GM12878 (cell line): ENCODE results near the gene TNFSF11. TPM values are rescaled to one million over a fixed set of nuclear protein-coding genes. Genes with fewer than 3 reads are reported as not detected.

ENCODE experiments used
- ATAC-seq: fragments of 200-7000 bp; cut with Tn5 transposase; 3 replicates; pipeline ENCODE4 v1.9.1; 2020; ENCODE audit warnings: mild to moderate bottlenecking, moderate library complexity
- BruUV-seq: library from RNA; stranded (reverse); fragments of 400-500 nt; replicated peaks from 2 replicates; lab custom pipeline; 2021; lab: Mats Ljungman, UMichigan
- CTCF ChIA-PET: fragments of 300-600 bp; sonication (Branson Sonifier 250); formaldehyde crosslinking; extraction: SDS; loops from one replicate; lab custom pipeline; 2021; ENCODE audit warnings: inconsistent platforms; lab: Yijun Ruan, JAX
- POLR2A ChIA-PET: fragments of 350-600 bp; formaldehyde crosslinking; extraction: SDS; loops from one replicate; lab custom pipeline; 2021; ENCODE audit warnings: inconsistent platforms; lab: Charles Lee
- RAD21 ChIA-PET: fragments of 300-600 bp; sonication (Branson Sonifier 250); formaldehyde crosslinking; loops from one replicate; lab custom pipeline; 2023; ENCODE audit warnings: antibody characterized with exemption; ENCODE audit not compliant: unreplicated experiment; lab: Charles Lee
- SMC1A ChIA-PET: fragments of 300-600 bp; sonication (Branson Sonifier 250); formaldehyde crosslinking; loops from one replicate; lab custom pipeline; 2023; ENCODE audit not compliant: unreplicated experiment, uncharacterized antibody; lab: Charles Lee
- DNase-seq: peaks from one replicate; pipeline ENCODE4 v3.0.0-alpha.2; 2011; ENCODE audit warnings: low read depth, low spot score
- FAIRE-seq: peaks from 3 replicates; lab custom pipeline; 2011; peaks lifted over from hg19 to GRCh38; lab: Jason Lieb, UNC
- H2AFZ ChIP-seq: 2 replicates; pipeline ENCODE4 v1.6.0; 2011; ENCODE audit warnings: low read depth, low read length, control low read depth; ENCODE audit not compliant: control insufficient read depth
- H3K27ac ChIP-seq: 2 replicates; pipeline ENCODE4 v1.5.1; 2011; ENCODE audit warnings: control low read depth; ENCODE audit not compliant: control insufficient read depth, insufficient read depth
- H3K27me3 ChIP-seq, 2 experiments: replicated peaks in 1 of 2; 2 replicates each; pipeline versions ENCODE4 v1.6.0 to v1.6.1; 2011; ENCODE audit warnings: low read length in 1 of 2; ENCODE audit not compliant: control insufficient read depth in 2 of 2, insufficient read depth in 2 of 2
- H3K36me3 ChIP-seq, 2 experiments: 2 replicates each; pipeline ENCODE4 v1.5.1; 2011; ENCODE audit warnings: low read length in 1 of 2; ENCODE audit not compliant: control insufficient read depth in 2 of 2, insufficient read depth in 2 of 2
- H3K4me1 ChIP-seq: 2 replicates; pipeline ENCODE4 v1.6.1; 2011; ENCODE audit warnings: mild to moderate bottlenecking, low read length, moderate library complexity, mixed read lengths; ENCODE audit not compliant: control insufficient read depth, insufficient read depth
- H3K4me2 ChIP-seq: 2 replicates; pipeline ENCODE4 v1.6.0; 2011; ENCODE audit warnings: control low read depth; ENCODE audit not compliant: control insufficient read depth, insufficient read depth
- H3K4me3 ChIP-seq: fragments of 200-600 bp; sonication (generic); 2 replicates; pipeline ENCODE4 v1.5.1; 2016
- H3K79me2 ChIP-seq: 2 replicates; pipeline ENCODE4 v1.6.0; 2011; ENCODE audit warnings: low read length; ENCODE audit not compliant: control insufficient read depth, insufficient read depth
- H3K9ac ChIP-seq: 2 replicates; pipeline ENCODE4 v1.8.0; 2011; ENCODE audit warnings: low read length, control low read depth, mixed read lengths; ENCODE audit not compliant: control insufficient read depth, insufficient read depth
- H3K9me3 ChIP-seq: replicated peaks from 3 replicates; pipeline ENCODE4 v1.5.1; 2011; ENCODE audit warnings: mild to moderate bottlenecking, low read length; ENCODE audit not compliant: control insufficient read depth, insufficient read depth
- H4K20me1 ChIP-seq: 2 replicates; pipeline ENCODE4 v1.6.0; 2011; ENCODE audit not compliant: control insufficient read depth, insufficient read depth
- FOXM1 ChIP-seq: IDR thresholded peaks from 2 replicates; pipeline ENCODE4 v1.6.1; 2012; ENCODE audit warnings: low read depth, mild to moderate bottlenecking, inconsistent platforms, low read length, moderate library complexity
- HDAC2 ChIP-seq: fragments of 200-600 bp; sonication (generic); IDR thresholded peaks from 2 replicates; pipeline ENCODE4 v1.6.1; 2017
- POLR2A ChIP-seq: IDR thresholded peaks from 2 replicates; pipeline ENCODE4 v1.6.1; 2011; ENCODE audit warnings: low read depth, mild to moderate bottlenecking, low read length
- SIN3A ChIP-seq: IDR thresholded peaks from 2 replicates; pipeline ENCODE4 v1.6.1; 2012; ENCODE audit warnings: low read depth, low read length, improper control_type of control experiment
- SREBF2 ChIP-seq: IDR thresholded peaks from 2 replicates; pipeline ENCODE4 v1.6.1; 2012; ENCODE audit warnings: mild to moderate bottlenecking, low read length
- YBX1 ChIP-seq: fragments of 450-650 bp; IDR thresholded peaks from 2 replicates; pipeline ENCODE4 v1.6.1; 2016; ENCODE audit warnings: antibody characterized with exemption
- ZNF207 ChIP-seq: fragments of 450-650 bp; IDR thresholded peaks from 2 replicates; pipeline ENCODE4 v1.6.1; 2014; ENCODE audit warnings: antibody characterized with exemption, mild to moderate bottlenecking, borderline replicate concordance
- WGBS: methylation state at CpG from one replicate; pipeline ENCODE4 v1.1.6; 2016; ENCODE audit warnings: low lambda C conversion rate; ENCODE audit not compliant: insufficient replicate concordance, insufficient coverage; ENCODE audit errors: missing lambda C conversion rate; 5-methylcytosine and 5-hydroxymethylcytosine counted together
- in situ Hi-C: fragments of 300-500 bp; cut with MboI; formaldehyde crosslinking; loops from 9 replicates; pipeline ENCODE4 v1.14.3; 2018; ENCODE audit warnings: mixed read lengths
- intact Hi-C: fragments of 100-400 bp; cut with micrococcal nuclease; formaldehyde crosslinking; loops from one replicate; pipeline ENCODE4 v1.14.2; 2022; ENCODE audit not compliant: unreplicated experiment
- polyA plus RNA-seq, 11 experiments: library from polyadenylated mRNA; depleted of rRNA in 4 of 11; unstranded in 6 of 11; stranded (reverse) in 5 of 11; fragments of >200 nt; fragmentation: Nextera tagmentation in 4 of 11; fragmentation: Illumina TruSeq in 1 of 11; extraction: Ambion mirVana in 4 of 11; extraction: Trizol in 1 of 11; gene quantifications; 1 replicate in 1 of 11; 2 replicates in 10 of 11; pipeline versions ENCODE4 v1.2.1 to v1.2.3, GENCODE V29; 2011 to 2016; ENCODE audit warnings: inconsistent platforms in 2 of 11, missing spikeins in 2 of 11, low read depth in 1 of 11
- total RNA-seq, 4 experiments: library from RNA; depleted of rRNA in 3 of 4; stranded (reverse); fragments of >200 nt in 3 of 4; fragmentation: Illumina TruSeq in 1 of 4; extraction: Trizol in 1 of 4; gene quantifications; 2 replicates each; pipeline versions ENCODE4 v1.2.1 to v1.2.3, GENCODE V29; 2013 to 2021
- TF ChIP-seq, protein P1 (sequence below): IDR thresholded peaks from 2 replicates; pipeline ENCODE4 v1.6.1; 2012; ENCODE audit warnings: mild to moderate bottlenecking, low read depth, low read length

Gene TNFSF11
- total and polyA plus RNA-seq, 10 of the 15 experiments (the other 5 are each of a cell fraction or from before 2014, with no cell fraction given): 0.86 to 14.8 (median 10.0) TPM

DNA sequence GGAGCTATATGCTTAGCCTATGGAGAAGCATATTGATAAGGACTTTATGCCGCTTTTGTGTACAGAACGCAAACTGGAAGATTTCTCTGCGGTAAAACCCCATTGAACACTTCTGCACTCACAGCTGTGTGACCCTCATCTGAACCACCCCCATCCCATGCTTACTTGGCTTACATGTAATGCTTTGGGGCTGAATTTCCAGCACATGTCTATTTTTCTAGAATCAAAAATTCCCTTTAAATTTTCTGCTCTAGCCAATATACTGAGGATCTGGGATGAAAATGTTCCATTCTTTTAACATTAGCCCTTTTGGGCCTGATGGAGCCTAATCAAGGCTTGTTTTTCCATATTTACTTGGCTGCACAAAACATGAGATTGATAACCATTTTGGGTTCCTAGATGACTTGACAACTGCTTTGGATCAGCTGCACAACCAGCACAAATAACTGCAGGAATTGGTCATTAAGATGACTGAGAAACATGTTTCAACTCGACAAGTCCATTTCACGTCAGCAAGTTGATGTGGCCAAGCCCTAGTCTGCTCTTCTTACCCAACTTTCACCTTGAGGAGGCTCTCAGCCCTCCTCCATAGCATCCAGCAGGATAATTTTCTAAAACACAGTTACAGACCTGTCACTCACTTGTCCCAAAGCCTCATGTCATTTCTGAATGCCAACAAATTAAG lies 52.4 kb downstream of the TNFSF11 start (continued):
- TF ChIP-seq, protein P1, sequence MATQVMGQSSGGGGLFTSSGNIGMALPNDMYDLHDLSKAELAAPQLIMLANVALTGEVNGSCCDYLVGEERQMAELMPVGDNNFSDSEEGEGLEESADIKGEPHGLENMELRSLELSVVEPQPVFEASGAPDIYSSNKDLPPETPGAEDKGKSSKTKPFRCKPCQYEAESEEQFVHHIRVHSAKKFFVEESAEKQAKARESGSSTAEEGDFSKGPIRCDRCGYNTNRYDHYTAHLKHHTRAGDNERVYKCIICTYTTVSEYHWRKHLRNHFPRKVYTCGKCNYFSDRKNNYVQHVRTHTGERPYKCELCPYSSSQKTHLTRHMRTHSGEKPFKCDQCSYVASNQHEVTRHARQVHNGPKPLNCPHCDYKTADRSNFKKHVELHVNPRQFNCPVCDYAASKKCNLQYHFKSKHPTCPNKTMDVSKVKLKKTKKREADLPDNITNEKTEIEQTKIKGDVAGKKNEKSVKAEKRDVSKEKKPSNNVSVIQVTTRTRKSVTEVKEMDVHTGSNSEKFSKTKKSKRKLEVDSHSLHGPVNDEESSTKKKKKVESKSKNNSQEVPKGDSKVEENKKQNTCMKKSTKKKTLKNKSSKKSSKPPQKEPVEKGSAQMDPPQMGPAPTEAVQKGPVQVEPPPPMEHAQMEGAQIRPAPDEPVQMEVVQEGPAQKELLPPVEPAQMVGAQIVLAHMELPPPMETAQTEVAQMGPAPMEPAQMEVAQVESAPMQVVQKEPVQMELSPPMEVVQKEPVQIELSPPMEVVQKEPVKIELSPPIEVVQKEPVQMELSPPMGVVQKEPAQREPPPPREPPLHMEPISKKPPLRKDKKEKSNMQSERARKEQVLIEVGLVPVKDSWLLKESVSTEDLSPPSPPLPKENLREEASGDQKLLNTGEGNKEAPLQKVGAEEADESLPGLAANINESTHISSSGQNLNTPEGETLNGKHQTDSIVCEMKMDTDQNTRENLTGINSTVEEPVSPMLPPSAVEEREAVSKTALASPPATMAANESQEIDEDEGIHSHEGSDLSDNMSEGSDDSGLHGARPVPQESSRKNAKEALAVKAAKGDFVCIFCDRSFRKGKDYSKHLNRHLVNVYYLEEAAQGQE: no peak
- no peak for TF ChIP-seq HDAC2

DNA sequence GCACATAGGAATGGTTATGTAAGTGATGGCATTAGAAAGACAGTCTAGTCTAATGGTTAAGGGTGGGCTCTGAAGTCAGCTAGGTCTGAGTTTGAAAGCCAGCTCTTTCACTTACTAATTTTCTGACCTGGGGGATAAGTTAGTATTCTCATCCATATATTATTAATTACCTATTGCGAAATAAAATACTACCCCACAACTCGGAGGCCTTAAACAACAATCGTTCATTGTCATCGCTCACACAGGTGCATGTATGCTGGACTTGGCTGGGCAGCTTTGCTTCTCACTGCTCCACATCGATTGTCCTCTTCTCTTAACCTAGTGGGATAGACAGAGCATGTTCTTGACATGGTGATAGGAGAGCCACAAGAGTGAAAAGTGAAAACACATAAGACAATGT lies 54.7 kb downstream of the TNFSF11 start:
- WGBS: 66% methylated on average over 5 of the region's 5 CpGs
- intact Hi-C loops: no loop called here
- ChIA-PET POLR2A (no interaction called here), CTCF (no interaction called here), RAD21 (no interaction called here), SMC1A (no interaction called here)
- H2AFZ ChIP-seq: no peak overlapping the region
- H3K27me3 ChIP-seq: no peaks in the 10 kb centered on the region
- no peaks in the 10 kb centered on the region for H3K79me2 ChIP-seq
- no peaks in the 10 kb centered on the region for H3K9me3 ChIP-seq
- ATAC-seq (no peak), FAIRE-seq (no peak), DNase-seq (no peak)
- H3K9ac ChIP-seq: no peak overlapping the region
- H4K20me1 ChIP-seq: no peaks in the 10 kb centered on the region
- H3K4me3 ChIP-seq: no peak overlapping the region
- no TSS peak for BruUV-seq
- H3K4me1 ChIP-seq: no peaks in the 10 kb centered on the region
- in situ Hi-C loops: no loop called here
- TF ChIP-seq FOXM1 (no peak), POLR2A (no peak), YBX1 (no peak), SIN3A (no peak), ZNF207 (no peak), SREBF2 (no peak), HDAC2 (no peak)
- H3K27ac ChIP-seq: no peak overlapping the region
- H3K36me3 ChIP-seq: no peaks in the 10 kb centered on the region
- no peak overlapping the region for H3K4me2 ChIP-seq
